Measurements from ENCODE around the gene KLHDC8B.

The KLHDC8B gene

GRCh38 chr3:49148159-49148558, 23.2 kb upstream of the KLHDC8B start:
- no peaks in the 10 kb centered on the region for H3K36me3 ChIP-seq
- no peaks in the 10 kb centered on the region for H3K4me1 ChIP-seq (ENCODE audit: control insufficient read depth in 1 of 2, insufficient read depth in 1 of 2, low read depth in 1 of 2, low read length in 1 of 2)
- no peak for TF ChIP-seq CTCF (IDR thresholded peaks at IDR 0.05)
- no peak overlapping the region for H3K4me3 ChIP-seq (ENCODE audit: low read depth in 1 of 2, low read length in 1 of 2)
- no peaks in the 10 kb centered on the region for H3K27me3 ChIP-seq
- H3K9me3 ChIP-seq = no peaks in the 10 kb centered on the region
- H3K27ac ChIP-seq = no peak overlapping the region

GRCh38 chr3:49151610-49152009, 19.8 kb upstream of the KLHDC8B start:
- no peaks in the 10 kb centered on the region for H3K9me3 ChIP-seq
- no peaks in the 10 kb centered on the region for H3K27me3 ChIP-seq
- no peaks in the 10 kb centered on the region for H3K4me1 ChIP-seq (ENCODE audit: control insufficient read depth in 1 of 2, insufficient read depth in 1 of 2, low read depth in 1 of 2, low read length in 1 of 2)
- H3K27ac ChIP-seq = no peak overlapping the region
- no peak for TF ChIP-seq CTCF (IDR thresholded peaks at IDR 0.05)
- no peak overlapping the region for H3K4me3 ChIP-seq (ENCODE audit: low read depth in 1 of 2, low read length in 1 of 2)
- H3K36me3 ChIP-seq = no peaks in the 10 kb centered on the region

GRCh38 chr3:49153349-49153912, 18.0 kb upstream of the KLHDC8B start:
- H3K9me3 ChIP-seq = no peaks in the 10 kb centered on the region
- TF ChIP-seq CTCF (IDR thresholded peaks at IDR 0.05) = no peak
- no peak overlapping the region for H3K27ac ChIP-seq
- no peak overlapping the region for H3K4me3 ChIP-seq (ENCODE audit: low read depth in 1 of 2, low read length in 1 of 2)
- no peaks in the 10 kb centered on the region for H3K36me3 ChIP-seq
- H3K4me1 ChIP-seq (ENCODE audit: control insufficient read depth in 1 of 2, insufficient read depth in 1 of 2, low read depth in 1 of 2, low read length in 1 of 2) = no peaks in the 10 kb centered on the region
- no peaks in the 10 kb centered on the region for H3K27me3 ChIP-seq

- no peak for TF ChIP-seq CTCF (IDR thresholded peaks at IDR 0.05)
- Histone ChIP-seq H3K27ac (no peak overlapping the region), H3K9me3 (no peaks in the 10 kb centered on the region), H3K4me3 (ENCODE audit: low read depth in 1 of 2, low read length in 1 of 2) (no peak overlapping the region), H3K36me3 (peaks cover 8% of the 10 kb centered on the region), H3K27me3 (no peaks in the 10 kb centered on the region), H3K4me1 (ENCODE audit: control insufficient read depth in 1 of 2, insufficient read depth in 1 of 2, low read depth in 1 of 2, low read length in 1 of 2) (peaks cover 5% of the 10 kb centered on the region in 2 experiments)
Observed at GRCh38 chr3:49157289-49157688, 14.1 kb upstream of the KLHDC8B start.

GRCh38 chr3:49158103-49158709, 13.2 kb upstream of the KLHDC8B start:
- H3K9me3 ChIP-seq = no peaks in the 10 kb centered on the region
- no peak overlapping the region for H3K27ac ChIP-seq
- peaks cover 15% of the 10 kb centered on the region for H3K36me3 ChIP-seq
- peaks cover 5 to 11% of the 10 kb centered on the region in 2 experiments for H3K4me1 ChIP-seq (ENCODE audit: control insufficient read depth in 1 of 2, insufficient read depth in 1 of 2, low read depth in 1 of 2, low read length in 1 of 2)
- TF ChIP-seq CTCF (IDR thresholded peaks at IDR 0.05) = peak; percentile 34
- no peaks in the 10 kb centered on the region for H3K27me3 ChIP-seq
- no peak overlapping the region for H3K4me3 ChIP-seq (ENCODE audit: low read depth in 1 of 2, low read length in 1 of 2)
